ENCODE data around the gene TDRD10. TPM values are rescaled to one million over a fixed set of nuclear protein-coding genes. Genes with fewer than 3 reads are reported as not detected.

The TDRD10 gene
- total and polyA plus RNA-seq, 7 donors = 0.50 to 2.3 (median 0.84) TPM

- ATAC-seq = no peak
- H3K4me3 ChIP-seq = no peak overlapping the region
- H3K27ac ChIP-seq = no peak overlapping the region
- DNase-seq = no peak
- H3K36me3 ChIP-seq (ENCODE audit: insufficient read depth in 1 of 2, low read depth in 1 of 2) = peaks cover 5 to 81% of the 10 kb centered on the region in 2 donors
- no peak for TF ChIP-seq CTCF (IDR thresholded peaks at IDR 0.05)
- H3K9me3 ChIP-seq = no peaks in the 10 kb centered on the region
- intact Hi-C loops (cut with DNase I) = no loop called here
- H3K27me3 ChIP-seq (ENCODE audit: insufficient read depth in 3 of 3, low read length in 2 of 3) = no peaks in the 10 kb centered on the region
- 78 to 83% (median 82%) methylated on average over 8 of the region's 8 CpGs for WGBS, 3 donors
- H3K4me1 ChIP-seq = peaks cover 6% of the 10 kb centered on the region
Measured at GRCh38 chr1:154465621-154466195, 36.3 kb upstream of the TDRD10 start.

- Histone ChIP-seq H3K27ac (no peak overlapping the region), H3K4me1 (peaks cover 6% of the 10 kb centered on the region), H3K4me3 (no peak overlapping the region), H3K9me3 (no peaks in the 10 kb centered on the region), H3K36me3 (ENCODE audit: insufficient read depth in 1 of 2, low read depth in 1 of 2) (peaks cover 5 to 76% of the 10 kb centered on the region in 2 donors), H3K27me3 (ENCODE audit: insufficient read depth in 3 of 3, low read length in 2 of 3) (no peaks in the 10 kb centered on the region)
- DNase-seq (no peak), ATAC-seq (no peak)
- intact Hi-C loops (cut with DNase I) = no loop called here
- 73 to 75% (median 75%) methylated on average over 3 of the region's 3 CpGs for WGBS, 3 donors
- no peak for TF ChIP-seq CTCF (IDR thresholded peaks at IDR 0.05)
Measured at GRCh38 chr1:154466206-154466605, 35.8 kb upstream of the TDRD10 start.

GRCh38 chr1:154466921-154467417, 35.0 kb upstream of the TDRD10 start:
- no peak overlapping the region for H3K27ac ChIP-seq
- peaks cover 5 to 68% of the 10 kb centered on the region in 2 donors for H3K36me3 ChIP-seq (ENCODE audit: insufficient read depth in 1 of 2, low read depth in 1 of 2)
- ATAC-seq (no peak), DNase-seq (no peak)
- H3K9me3 ChIP-seq = no peaks in the 10 kb centered on the region
- H3K27me3 ChIP-seq (ENCODE audit: insufficient read depth in 3 of 3, low read length in 2 of 3) = no peaks in the 10 kb centered on the region
- 48 to 61% (median 55%) methylated on average over 8 of the region's 8 CpGs for WGBS, 3 donors
- intact Hi-C loops (cut with DNase I) = no loop called here
- no peak overlapping the region for H3K4me3 ChIP-seq
- peaks cover 6% of the 10 kb centered on the region for H3K4me1 ChIP-seq
- no peak for TF ChIP-seq CTCF (IDR thresholded peaks at IDR 0.05)

- H3K27ac ChIP-seq = no peak overlapping the region
Measured at GRCh38 chr1:154467434-154468102, 34.5 kb upstream of the TDRD10 start.

More at GRCh38 chr1:154467434-154468102, 34.5 kb upstream of the TDRD10 start:
- ATAC-seq = no peak
- Histone ChIP-seq H3K9me3 (no peaks in the 10 kb centered on the region), H3K36me3 (ENCODE audit: insufficient read depth in 1 of 2, low read depth in 1 of 2) (peaks cover 5 to 63% of the 10 kb centered on the region in 2 donors), H3K4me1 (peaks cover 6% of the 10 kb centered on the region), H3K4me3 (no peak overlapping the region), H3K27me3 (ENCODE audit: insufficient read depth in 3 of 3, low read length in 2 of 3) (no peaks in the 10 kb centered on the region)
- 91 to 92% (median 92%) methylated on average over 11 of the region's 11 CpGs for WGBS, 3 donors
- intact Hi-C loops (cut with DNase I) = no loop called here
- TF ChIP-seq CTCF (IDR thresholded peaks at IDR 0.05) = no peak
- DNase-seq = no peak

All from psoas muscle (tissue), 8 donors.